Kidney epithelial cell (primary cell): ENCODE measurements around the gene VWA5B1. TPM values are rescaled to one million over a fixed set of nuclear protein-coding genes. Genes with fewer than 3 reads are reported as not detected.

Experiments used
- DNase-seq: peaks from one replicate; pipeline ENCODE4 v3.0.0-alpha.2; 2010; ENCODE audit warnings: low read depth
- H3K27me3 ChIP-seq: 2 replicates; pipeline ENCODE4 v1.6.0; 2011; ENCODE audit warnings: low read length; ENCODE audit not compliant: control insufficient read depth, insufficient read depth
- H3K36me3 ChIP-seq: 2 replicates; pipeline ENCODE4 v1.5.1; 2011; ENCODE audit warnings: low read length; ENCODE audit not compliant: control insufficient read depth, insufficient read depth
- H3K4me3 ChIP-seq: 2 replicates; pipeline ENCODE4 v1.5.1; 2011; ENCODE audit warnings: low read depth, mild to moderate bottlenecking, control low read depth, low read length
- CTCF ChIP-seq: IDR thresholded peaks from 2 replicates; pipeline ENCODE4 v1.5.1; 2011; ENCODE audit warnings: mild to moderate bottlenecking, moderate library complexity, low read length, control low read depth, inconsistent platforms; ENCODE audit not compliant: insufficient read depth, poor library complexity, severe bottlenecking
- total RNA-seq: library from RNA; depleted of rRNA; stranded (reverse); fragments of >200 nt; gene quantifications from 2 replicates; pipeline ENCODE4 v1.2.3, GENCODE V29; 2015

The VWA5B1 gene
- total RNA-seq, 1 donor from 2014 or later, result not detected

- DNase-seq, result no peak
- no peak overlapping the region for H3K4me3 ChIP-seq
- H3K27me3 ChIP-seq, result peaks cover 9% of the 10 kb centered on the region
- no peak for TF ChIP-seq CTCF
- no peaks in the 10 kb centered on the region for H3K36me3 ChIP-seq
These were observed 35.3 kb downstream of the VWA5B1 start for GRCh38 chr1:20325844-20326420.

GRCh38 chr1:20327467-20327866 lies 36.8 kb downstream of the VWA5B1 start:
- H3K36me3 ChIP-seq, result no peaks in the 10 kb centered on the region
- no peak for TF ChIP-seq CTCF
- H3K4me3 ChIP-seq, result no peak overlapping the region
- no peak for DNase-seq
- peaks cover 9% of the 10 kb centered on the region for H3K27me3 ChIP-seq

GRCh38 chr1:20328201-20328600 lies 37.5 kb downstream of the VWA5B1 start:
- Histone ChIP-seq H3K4me3 (no peak overlapping the region), H3K27me3 (peaks cover 7% of the 10 kb centered on the region), H3K36me3 (no peaks in the 10 kb centered on the region)
- TF ChIP-seq CTCF, result no peak
- DNase-seq, result no peak

- TF ChIP-seq CTCF, result no peak
- H3K36me3 ChIP-seq, result no peaks in the 10 kb centered on the region
- no peak overlapping the region for H3K4me3 ChIP-seq
- H3K27me3 ChIP-seq, result peaks cover 7% of the 10 kb centered on the region
- DNase-seq, result no peak
These were observed 39.3 kb downstream of the VWA5B1 start for GRCh38 chr1:20329793-20330542.

GRCh38 chr1:20334103-20334502 lies 43.4 kb downstream of the VWA5B1 start:
- no peak for TF ChIP-seq CTCF
- no peak overlapping the region for H3K4me3 ChIP-seq
- no peak for DNase-seq
- no peaks in the 10 kb centered on the region for H3K36me3 ChIP-seq
- H3K27me3 ChIP-seq, result no peaks in the 10 kb centered on the region
